ENCODE data around the gene PFKL.
"Not testable (repeated sequence)": the region's sequence is repeated elsewhere in the genome, so short reads cannot be mapped to it uniquely, and the experiment has no call there.

PFKL gene

DNA sequence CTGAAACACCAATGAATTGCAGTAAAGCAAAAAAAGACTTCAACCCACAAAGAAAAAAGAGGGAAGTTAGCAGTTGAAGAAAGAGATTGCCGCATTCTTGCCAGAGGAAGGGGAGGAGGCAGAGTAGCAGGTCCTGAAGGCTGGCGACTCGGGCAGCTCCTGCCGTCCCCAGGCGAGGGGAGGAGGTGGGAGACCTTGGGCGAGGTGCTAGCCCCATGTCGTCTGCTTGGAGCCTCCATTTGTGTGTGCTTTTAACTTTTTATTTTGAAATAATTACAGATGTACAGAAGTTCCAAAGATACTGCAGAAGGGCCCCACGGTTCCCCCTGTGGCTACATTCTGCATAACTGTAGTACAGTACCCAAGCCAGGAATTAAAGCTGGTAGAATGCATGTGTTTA lies 60.3 kb downstream of the PFKL start:
- in situ Hi-C loops (cut with HindIII; ENCODE audit: low sequenced_read_pairs), result no loop called here

DNA sequence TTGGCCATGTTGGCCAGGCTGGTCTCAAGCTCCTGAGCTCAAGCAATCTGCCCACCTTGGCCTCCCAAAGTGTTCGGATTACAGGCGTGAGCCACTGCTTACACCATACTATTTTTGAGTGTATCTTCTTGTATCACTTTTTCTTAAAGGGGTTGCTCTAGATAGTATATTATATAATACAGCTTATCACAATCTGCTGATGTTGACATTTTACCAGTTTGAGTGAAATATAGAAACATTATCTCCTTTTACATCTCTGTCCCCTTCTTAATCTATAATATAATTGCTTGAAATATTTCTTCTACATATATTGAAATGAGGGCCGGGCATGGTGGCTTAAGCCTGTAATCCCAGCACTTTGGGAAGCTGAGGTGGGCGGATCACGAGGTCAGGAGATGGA lies 62.0 kb downstream of the PFKL start:
- H3K4me3 ChIP-seq (ENCODE audit: low read depth, low read length); in situ Hi-C loops (cut with HindIII; ENCODE audit: low sequenced_read_pairs); DNase-seq (ENCODE audit: low read depth): not testable (repeated sequence)

More for the DNA sequence above, 60.3 kb downstream of the PFKL start:
- TF ChIP-seq, protein P1, sequence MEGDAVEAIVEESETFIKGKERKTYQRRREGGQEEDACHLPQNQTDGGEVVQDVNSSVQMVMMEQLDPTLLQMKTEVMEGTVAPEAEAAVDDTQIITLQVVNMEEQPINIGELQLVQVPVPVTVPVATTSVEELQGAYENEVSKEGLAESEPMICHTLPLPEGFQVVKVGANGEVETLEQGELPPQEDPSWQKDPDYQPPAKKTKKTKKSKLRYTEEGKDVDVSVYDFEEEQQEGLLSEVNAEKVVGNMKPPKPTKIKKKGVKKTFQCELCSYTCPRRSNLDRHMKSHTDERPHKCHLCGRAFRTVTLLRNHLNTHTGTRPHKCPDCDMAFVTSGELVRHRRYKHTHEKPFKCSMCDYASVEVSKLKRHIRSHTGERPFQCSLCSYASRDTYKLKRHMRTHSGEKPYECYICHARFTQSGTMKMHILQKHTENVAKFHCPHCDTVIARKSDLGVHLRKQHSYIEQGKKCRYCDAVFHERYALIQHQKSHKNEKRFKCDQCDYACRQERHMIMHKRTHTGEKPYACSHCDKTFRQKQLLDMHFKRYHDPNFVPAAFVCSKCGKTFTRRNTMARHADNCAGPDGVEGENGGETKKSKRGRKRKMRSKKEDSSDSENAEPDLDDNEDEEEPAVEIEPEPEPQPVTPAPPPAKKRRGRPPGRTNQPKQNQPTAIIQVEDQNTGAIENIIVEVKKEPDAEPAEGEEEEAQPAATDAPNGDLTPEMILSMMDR (IDR thresholded peaks at IDR 0.05; ENCODE audit: low read depth, low read length, missing control alignments), result no peak
- no peak for DNase-seq (ENCODE audit: low read depth)
- no peak overlapping the region for H3K4me3 ChIP-seq (ENCODE audit: low read depth, low read length)

GRCh38 chr21:44363278-44363677 lies 63.4 kb downstream of the PFKL start:
- no peak overlapping the region for H3K4me3 ChIP-seq (ENCODE audit: low read depth, low read length)
- no peak for DNase-seq (ENCODE audit: low read depth)
- TF ChIP-seq, protein P1 (IDR thresholded peaks at IDR 0.05; ENCODE audit: low read depth, low read length, missing control alignments), result no peak
- in situ Hi-C loops (cut with HindIII; ENCODE audit: low sequenced_read_pairs), result no loop called here

DNA sequence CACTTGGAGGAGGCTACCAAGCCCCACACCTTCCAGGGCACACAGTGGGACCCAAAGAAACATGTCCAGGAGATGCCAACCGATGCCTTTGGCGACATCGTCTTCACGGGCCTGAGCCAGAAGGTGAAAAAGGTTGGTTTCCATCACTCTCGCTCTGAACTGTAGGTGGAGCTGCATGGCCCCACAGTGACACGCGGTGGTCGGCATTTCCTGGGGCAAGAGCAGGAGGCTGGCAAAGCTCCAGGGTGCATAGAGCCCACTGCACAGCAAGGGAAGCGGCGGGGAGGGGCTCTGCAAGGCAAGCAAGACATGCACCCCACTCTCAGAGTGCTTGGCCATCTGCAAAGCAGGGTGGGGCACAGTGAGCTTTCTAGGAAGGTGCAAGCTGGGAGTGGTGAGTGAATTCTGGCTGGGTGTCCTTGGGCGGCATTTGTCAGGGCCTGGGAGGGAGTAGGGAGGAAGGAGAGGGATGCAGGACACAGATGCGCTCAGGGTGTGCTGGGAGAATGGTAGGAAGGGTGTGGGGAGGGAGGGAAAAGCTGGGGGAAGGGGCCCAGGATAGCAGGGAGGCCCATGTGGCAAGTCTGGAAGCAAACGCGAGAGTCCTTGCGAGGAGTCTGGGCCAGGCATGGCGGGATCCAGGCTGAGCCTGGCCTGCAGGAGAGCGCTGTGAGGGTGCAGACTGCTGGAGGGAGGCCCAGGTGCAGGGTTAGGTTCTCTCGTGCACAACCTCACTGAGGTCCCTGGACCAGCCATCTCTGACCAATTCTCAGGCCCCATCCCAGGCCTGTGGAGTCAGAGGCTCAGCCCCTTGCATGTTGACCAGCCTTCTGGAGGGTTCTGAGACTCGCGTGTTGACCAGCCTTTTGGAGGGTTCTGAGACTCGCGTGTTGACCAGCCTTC lies 64.5 kb downstream of the PFKL start:
- TF ChIP-seq, protein P1 (IDR thresholded peaks at IDR 0.05; ENCODE audit: low read depth, low read length, missing control alignments), result no peak
- H3K4me3 ChIP-seq (ENCODE audit: low read depth, low read length), result no peak overlapping the region
- in situ Hi-C loops (cut with HindIII; ENCODE audit: low sequenced_read_pairs), result no loop called here
- DNase-seq (ENCODE audit: low read depth), result no peak

- TF ChIP-seq, protein P1 (IDR thresholded peaks at IDR 0.05; ENCODE audit: low read depth, low read length, missing control alignments), result no peak
- in situ Hi-C loops (cut with HindIII; ENCODE audit: low sequenced_read_pairs), result no loop called here
- no peak overlapping the region for H3K4me3 ChIP-seq (ENCODE audit: low read depth, low read length)
- no peak for DNase-seq (ENCODE audit: low read depth)
These were observed 65.6 kb downstream of the PFKL start for GRCh38 chr21:44365251-44365966.

DNA sequence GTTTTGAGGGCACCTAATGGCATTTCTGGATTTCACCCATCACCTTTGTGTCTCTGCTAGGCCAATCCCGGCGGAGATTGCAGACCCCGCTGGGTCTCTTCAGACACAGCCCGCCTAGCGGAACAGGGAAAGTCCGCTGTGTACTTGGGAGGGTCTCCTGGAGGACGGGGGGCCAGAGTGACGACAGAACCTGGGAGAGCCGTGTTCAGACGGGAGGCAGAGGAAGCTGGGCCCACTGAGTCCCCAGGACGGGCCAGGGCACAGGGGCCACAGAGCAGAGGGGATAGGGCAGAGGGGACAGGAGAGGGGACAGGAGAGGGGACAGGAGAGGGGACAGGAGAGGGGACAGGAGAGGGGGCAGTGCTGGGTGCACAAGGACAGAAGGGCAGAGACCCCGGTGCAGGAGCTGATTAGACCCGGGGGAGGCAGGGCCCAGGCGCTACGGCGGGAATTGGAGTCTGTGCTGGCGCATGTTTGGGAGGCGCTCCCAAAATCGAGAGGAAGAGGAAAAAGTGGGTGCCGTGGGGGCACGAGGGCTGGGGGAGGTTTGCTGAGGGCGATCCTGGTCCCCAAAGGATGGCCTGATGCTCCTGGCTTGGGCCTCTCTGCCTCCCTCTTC lies 66.2 kb downstream of the PFKL start:
- H3K4me3 ChIP-seq (ENCODE audit: low read depth, low read length), result no peak overlapping the region
- no peak for DNase-seq (ENCODE audit: low read depth)
- in situ Hi-C loops (cut with HindIII; ENCODE audit: low sequenced_read_pairs), result no loop called here
- TF ChIP-seq, protein P1 (IDR thresholded peaks at IDR 0.05; ENCODE audit: low read depth, low read length, missing control alignments), result no peak

Data from astrocyte of the cerebellum (primary cell).